K562 (cell line): ENCODE results near the gene PCMTD2. TPM values are rescaled to one million over a fixed set of nuclear protein-coding genes. Genes with fewer than 3 reads are reported as not detected.
A peak's percentile ranks its signal among the peaks of the same experiment; 100 is the strongest.

ENCODE experiments used
- GATAD2B ChIP-seq: fragments of 450-650 bp; IDR thresholded peaks from 2 replicates; pipeline ENCODE4 v1.6.1; 2017; ENCODE audit warnings: mild to moderate bottlenecking, borderline replicate concordance
- L3MBTL2 ChIP-seq: fragments of 450-650 bp; IDR thresholded peaks from 2 replicates; pipeline ENCODE4 v1.6.1; 2016; ENCODE audit warnings: mild to moderate bottlenecking, moderate library complexity
- NFE2 ChIP-seq: IDR thresholded peaks from 2 replicates; pipeline ENCODE4 v1.6.1; 2014; ENCODE audit warnings: antibody characterized with exemption, low read depth
- NRF1 ChIP-seq, 2 experiments: fragments of 450-650 bp; IDR thresholded peaks in 1 of 2; conservative IDR thresholded peaks in 1 of 2; 2 replicates each; pipeline ENCODE4 v1.6.1; 2014; ENCODE audit warnings: mild to moderate bottlenecking in 2 of 2
- RBFOX2 ChIP-seq: fragments of 200-400 bp; formaldehyde crosslinking; IDR thresholded peaks from 2 replicates; pipeline ENCODE4 v1.6.1; 2017; ENCODE audit warnings: low read depth, mild to moderate bottlenecking, low read length, moderate library complexity
- SAFB ChIP-seq: fragments of 200-400 bp; formaldehyde crosslinking; IDR thresholded peaks from 2 replicates; pipeline ENCODE4 v1.6.1; 2017; ENCODE audit warnings: low read depth, low read length, borderline replicate concordance
- SMAD4 ChIP-seq: fragments of 250-450 bp; sonication (Bioruptor Pico); conservative IDR thresholded peaks from 2 replicates; pipeline ENCODE4 v1.8.0; 2021; ENCODE audit warnings: inconsistent platforms, mild to moderate bottlenecking, moderate library complexity
- TEAD1 ChIP-seq, 2 experiments: fragments of 450-650 bp in 1 of 2; sonication (generic) in 1 of 2; formaldehyde crosslinking; IDR thresholded peaks; 2 replicates each; pipeline versions ENCODE4 v1.4.0 to v1.8.0; 2020 to 2022; ENCODE audit warnings: mild to moderate bottlenecking in 2 of 2, missing genetic modification reagents in 1 of 2
- TFAP4 ChIP-seq: sonication (generic); formaldehyde crosslinking; IDR thresholded peaks from 2 replicates; pipeline ENCODE4 v1.8.0; 2022; ENCODE audit warnings: missing genetic modification reagents, mild to moderate bottlenecking, moderate library complexity, borderline replicate concordance
- polyA plus RNA-seq, 8 experiments: library from polyadenylated mRNA; depleted of rRNA in 4 of 8; stranded (reverse) in 5 of 8; unstranded in 3 of 8; fragments of >200 nt; fragmentation: Nextera tagmentation in 2 of 8; fragmentation: Illumina TruSeq in 1 of 8; extraction: Ambion mirVana in 2 of 8; extraction: Trizol in 1 of 8; gene quantifications; 2 replicates each; pipeline versions ENCODE4 v1.2.1 to v1.2.3, GENCODE V29; 2011 to 2014; ENCODE audit warnings: inconsistent platforms in 1 of 8, missing spikeins in 1 of 8
- total RNA-seq, 7 experiments: library from RNA; depleted of rRNA in 6 of 7; stranded (reverse); fragments of >200 nt in 6 of 7; fragmentation: Illumina TruSeq in 2 of 7; extraction: Trizol in 2 of 7; gene quantifications; 2 replicates each; pipeline versions ENCODE4 v1.2.1 to v1.2.3, GENCODE V29; 2011 to 2021; ENCODE audit warnings: low replicate concordance in 1 of 7
- TF ChIP-seq, protein P1 (sequence below), 3 experiments: IDR thresholded peaks in 2 of 3; conservative IDR thresholded peaks in 1 of 3; 2 replicates each; pipeline ENCODE4 v1.5.1; 2011 to 2012; ENCODE audit warnings: low read length in 3 of 3, mild to moderate bottlenecking in 3 of 3, control low read depth in 2 of 3, improper control_type of control experiment in 1 of 3, inconsistent platforms in 1 of 3, low read depth in 1 of 3, mixed read lengths in 1 of 3, moderate library complexity in 1 of 3; ENCODE audit not compliant: insufficient read depth in 2 of 3
- TF ChIP-seq, protein P2 (sequence below): fragments of 450-650 bp; formaldehyde crosslinking; IDR thresholded peaks from 2 replicates; pipeline ENCODE4 v1.4.0; 2020; ENCODE audit warnings: mild to moderate bottlenecking, moderate library complexity

The PCMTD2 gene
- total and polyA plus RNA-seq, 9 of the 15 experiments (the other 6 are each of a cell fraction or from before 2014, with no cell fraction given) = 11.3 to 49.3 (median 28.4) TPM

- TF ChIP-seq, protein P1, sequence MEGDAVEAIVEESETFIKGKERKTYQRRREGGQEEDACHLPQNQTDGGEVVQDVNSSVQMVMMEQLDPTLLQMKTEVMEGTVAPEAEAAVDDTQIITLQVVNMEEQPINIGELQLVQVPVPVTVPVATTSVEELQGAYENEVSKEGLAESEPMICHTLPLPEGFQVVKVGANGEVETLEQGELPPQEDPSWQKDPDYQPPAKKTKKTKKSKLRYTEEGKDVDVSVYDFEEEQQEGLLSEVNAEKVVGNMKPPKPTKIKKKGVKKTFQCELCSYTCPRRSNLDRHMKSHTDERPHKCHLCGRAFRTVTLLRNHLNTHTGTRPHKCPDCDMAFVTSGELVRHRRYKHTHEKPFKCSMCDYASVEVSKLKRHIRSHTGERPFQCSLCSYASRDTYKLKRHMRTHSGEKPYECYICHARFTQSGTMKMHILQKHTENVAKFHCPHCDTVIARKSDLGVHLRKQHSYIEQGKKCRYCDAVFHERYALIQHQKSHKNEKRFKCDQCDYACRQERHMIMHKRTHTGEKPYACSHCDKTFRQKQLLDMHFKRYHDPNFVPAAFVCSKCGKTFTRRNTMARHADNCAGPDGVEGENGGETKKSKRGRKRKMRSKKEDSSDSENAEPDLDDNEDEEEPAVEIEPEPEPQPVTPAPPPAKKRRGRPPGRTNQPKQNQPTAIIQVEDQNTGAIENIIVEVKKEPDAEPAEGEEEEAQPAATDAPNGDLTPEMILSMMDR (IDR thresholded peaks at IDR 0.05 in 2 of 3, conservative IDR thresholded peaks at IDR 0.05 in 1 of 3; ENCODE audit: insufficient read depth in 2 of 3, low read depth in 1 of 3, low read length in 3 of 3) = peak in 2 of 3 experiments; percentile 48 to 74; a peak in 4 of 6 replicates
- TF ChIP-seq RBFOX2 = peak; percentile 45; the same call in 1 of the 2 replicates
- TF ChIP-seq GATAD2B = peak; percentile 93; the same call in 1 of the 2 replicates
- TF ChIP-seq NFE2 = peak; percentile 51
- TF ChIP-seq TEAD1 (CRISPR knock-in tag; IDR thresholded peaks at IDR 0.05) = 0 out of 4 replicates have a peak, but pooled peaks of 1 of the 2 experiments have one; percentile 25
- TF ChIP-seq, protein P2, sequence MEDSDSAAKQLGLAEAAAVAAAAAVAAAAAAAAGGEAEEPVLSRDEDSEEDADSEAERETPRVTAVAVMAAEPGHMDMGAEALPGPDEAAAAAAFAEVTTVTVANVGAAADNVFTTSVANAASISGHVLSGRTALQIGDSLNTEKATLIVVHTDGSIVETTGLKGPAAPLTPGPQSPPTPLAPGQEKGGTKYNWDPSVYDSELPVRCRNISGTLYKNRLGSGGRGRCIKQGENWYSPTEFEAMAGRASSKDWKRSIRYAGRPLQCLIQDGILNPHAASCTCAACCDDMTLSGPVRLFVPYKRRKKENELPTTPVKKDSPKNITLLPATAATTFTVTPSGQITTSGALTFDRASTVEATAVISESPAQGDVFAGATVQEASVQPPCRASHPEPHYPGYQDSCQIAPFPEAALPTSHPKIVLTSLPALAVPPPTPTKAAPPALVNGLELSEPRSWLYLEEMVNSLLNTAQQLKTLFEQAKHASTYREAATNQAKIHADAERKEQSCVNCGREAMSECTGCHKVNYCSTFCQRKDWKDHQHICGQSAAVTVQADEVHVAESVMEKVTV (CRISPR knock-in tag) = peak; percentile 60
- TF ChIP-seq SMAD4 = peak; percentile 75; the same call in 1 of the 2 replicates
- TF ChIP-seq NRF1 (conservative IDR thresholded peaks at IDR 0.05 in 1 of 2, IDR thresholded peaks at IDR 0.05 in 1 of 2) = peak in 1 of 2 experiments; percentile 11; a peak in 1 of 4 replicates
- TF ChIP-seq TFAP4 = peak; percentile 48; the same call in 1 of the 2 replicates
- peak; percentile 58; the same call in 1 of the 2 replicates for TF ChIP-seq L3MBTL2
- TF ChIP-seq SAFB = peak; percentile 93
Observed at GRCh38 chr20:64316415-64317083, 61.0 kb downstream of the PCMTD2 start (continued).
